Activated CD8-positive, alpha-beta memory T cell treated with anti-CD3 and anti-CD28 coated beads, Interleukin-2, amount 10 ng/mL, durations not matched to agents 7 days and 5 days (primary cell): Measurements from ENCODE around the gene RCE1. TPM values are rescaled to one million over a fixed set of nuclear protein-coding genes. Genes with fewer than 3 reads are reported as not detected.
A peak's percentile ranks its signal among the peaks of the same experiment; 100 is the strongest.

ENCODE experiments used
- ATAC-seq: fragments of 150-1000 bp; cut with Tn5 transposase; one replicate; pipeline ENCODE4 v1.10.0; 2021; ENCODE audit warnings: moderate library complexity
- CTCF ChIA-PET: fragments of 350-600 bp; sonication (Branson Sonifier 250); formaldehyde crosslinking; loops from one replicate; lab custom pipeline; 2021; ENCODE audit warnings: antibody characterized with exemption; lab: Charles Lee
- DNase-seq: peaks from one replicate; pipeline ENCODE4 v3.0.0-alpha.2; 2020
- H3K27ac Mint-ChIP-seq: one replicate; pipeline ENCODE4 v1.8.0; 2021; ENCODE audit warnings: mild to moderate bottlenecking, mixed read lengths
- H3K27me3 Mint-ChIP-seq: one replicate; pipeline ENCODE4 v1.8.0; 2021; ENCODE audit warnings: mixed read lengths
- H3K36me3 Mint-ChIP-seq: one replicate; pipeline ENCODE4 v1.8.0; 2021; ENCODE audit warnings: mild to moderate bottlenecking, mixed read lengths
- H3K4me1 Mint-ChIP-seq: one replicate; pipeline ENCODE4 v1.8.0; 2021; ENCODE audit warnings: mixed read lengths
- H3K4me3 Mint-ChIP-seq: one replicate; pipeline ENCODE4 v1.8.0; 2021; ENCODE audit warnings: mild to moderate bottlenecking, moderate library complexity, mixed read lengths
- H3K9me3 Mint-ChIP-seq: one replicate; pipeline ENCODE4 v1.8.0; 2022; ENCODE audit warnings: low read depth, mixed read lengths
- total RNA-seq, 2 experiments: library from RNA; stranded (reverse); gene quantifications; one replicate each; pipeline ENCODE4 v1.2.3, GENCODE V29; 2021

Gene RCE1
- total RNA-seq, 2 experiments from 2014 or later = 24.1 to 25.7 TPM

GRCh38 chr11:66848671-66849500 is 5.6 kb downstream of the RCE1 start:
- ATAC-seq (no peak), DNase-seq (peak; percentile 32)
- no peaks in the 10 kb centered on the region for H3K27me3 Mint-ChIP-seq
- H3K4me1 Mint-ChIP-seq = peaks cover 24% of the 10 kb centered on the region
- H3K27ac Mint-ChIP-seq = no peak overlapping the region
- no peaks in the 10 kb centered on the region for H3K36me3 Mint-ChIP-seq
- no peaks in the 10 kb centered on the region for H3K9me3 Mint-ChIP-seq
- CTCF ChIA-PET = no interaction called here
- H3K4me3 Mint-ChIP-seq = no peak overlapping the region

- no peak overlapping the region for H3K4me3 Mint-ChIP-seq
- no peak for DNase-seq
- CTCF ChIA-PET = no interaction called here
Measured at GRCh38 chr11:66849501-66850234, 6.4 kb downstream of the RCE1 start.

GRCh38 chr11:66850235-66850587 is 7.0 kb downstream of the RCE1 start:
- H3K9me3 Mint-ChIP-seq = no peaks in the 10 kb centered on the region
- H3K27me3 Mint-ChIP-seq = no peaks in the 10 kb centered on the region
- no peak overlapping the region for H3K27ac Mint-ChIP-seq
- H3K4me3 Mint-ChIP-seq = no peak overlapping the region
- H3K36me3 Mint-ChIP-seq = no peaks in the 10 kb centered on the region
- ATAC-seq = no peak
- CTCF ChIA-PET = no interaction called here
- no peak for DNase-seq
- peaks cover 11% of the 10 kb centered on the region for H3K4me1 Mint-ChIP-seq

More at GRCh38 chr11:66849501-66850234, 6.4 kb downstream of the RCE1 start:
- Mint-ChIP-seq H3K27ac (no peak overlapping the region), H3K36me3 (no peaks in the 10 kb centered on the region), H3K9me3 (no peaks in the 10 kb centered on the region), H3K4me1 (peaks cover 16% of the 10 kb centered on the region), H3K27me3 (no peaks in the 10 kb centered on the region)
- no peak for ATAC-seq

GRCh38 chr11:66850588-66851238 is 7.5 kb downstream of the RCE1 start:
- H3K9me3 Mint-ChIP-seq = no peaks in the 10 kb centered on the region
- no peaks in the 10 kb centered on the region for H3K36me3 Mint-ChIP-seq
- CTCF ChIA-PET = no interaction called here
- H3K27me3 Mint-ChIP-seq = no peaks in the 10 kb centered on the region
- peaks cover 11% of the 10 kb centered on the region for H3K4me1 Mint-ChIP-seq
- DNase-seq (no peak), ATAC-seq (no peak)
- H3K4me3 Mint-ChIP-seq = no peak overlapping the region
- no peak overlapping the region for H3K27ac Mint-ChIP-seq

GRCh38 chr11:66851239-66851596 is 8.0 kb downstream of the RCE1 start:
- Mint-ChIP-seq H3K36me3 (no peaks in the 10 kb centered on the region), H3K9me3 (no peaks in the 10 kb centered on the region), H3K4me1 (peaks cover 13% of the 10 kb centered on the region), H3K27me3 (no peaks in the 10 kb centered on the region), H3K27ac (no peak overlapping the region), H3K4me3 (no peak overlapping the region)
- CTCF ChIA-PET = interaction anchor here (1.5 to 1.6 kb wide), 2 partner anchors 8 to 174 kb away, joined by 4 to 12 read pairs; partner anchors contain the start of genes RBM4B and RCE1
- ATAC-seq (no peak), DNase-seq (no peak)

- Mint-ChIP-seq H3K4me1 (peaks cover 13% of the 10 kb centered on the region), H3K36me3 (no peaks in the 10 kb centered on the region), H3K27me3 (no peaks in the 10 kb centered on the region), H3K4me3 (no peak overlapping the region), H3K27ac (no peak overlapping the region), H3K9me3 (no peaks in the 10 kb centered on the region)
- CTCF ChIA-PET = interaction anchor here (1.0 to 1.6 kb wide), 3 partner anchors 9 to 174 kb away, joined by 3 to 12 read pairs (median 4); partner anchors contain the start of genes RBM4B and RCE1
- no peak for ATAC-seq
- DNase-seq = no peak
Measured at GRCh38 chr11:66851698-66852465, 8.6 kb downstream of the RCE1 start.

- CTCF ChIA-PET = interaction anchor here (1.0 to 1.6 kb wide), 3 partner anchors 9 to 175 kb away, joined by 3 to 12 read pairs (median 4); partner anchors contain the start of genes RBM4B and RCE1
- ATAC-seq = no peak
- H3K4me1 Mint-ChIP-seq = peaks cover 13% of the 10 kb centered on the region
- H3K27me3 Mint-ChIP-seq = no peaks in the 10 kb centered on the region
- H3K9me3 Mint-ChIP-seq = no peaks in the 10 kb centered on the region
- DNase-seq = no peak
- H3K4me3 Mint-ChIP-seq = no peak overlapping the region
- H3K27ac Mint-ChIP-seq = no peak overlapping the region
- no peaks in the 10 kb centered on the region for H3K36me3 Mint-ChIP-seq
Measured at GRCh38 chr11:66852466-66853241, 9.4 kb downstream of the RCE1 start.

- CTCF ChIA-PET = interaction anchor here (2.9 kb wide), 1 partner anchor 8 kb away, joined by 9 read pairs; no protein-coding TSS in a partner anchor
- Mint-ChIP-seq H3K4me3 (no peak overlapping the region), H3K27me3 (no peaks in the 10 kb centered on the region), H3K9me3 (no peaks in the 10 kb centered on the region), H3K4me1 (peaks cover 16% of the 10 kb centered on the region), H3K27ac (no peak overlapping the region), H3K36me3 (no peaks in the 10 kb centered on the region)
- no peak for DNase-seq
- no peak for ATAC-seq
Measured at GRCh38 chr11:66853242-66854229, 10.3 kb downstream of the RCE1 start.

- H3K27ac Mint-ChIP-seq = peak overlapping the region; percentile 13
Measured at GRCh38 chr11:66854231-66854661, 11.0 kb downstream of the RCE1 start.

GRCh38 chr11:66854729-66855211 is 11.5 kb downstream of the RCE1 start:
- Mint-ChIP-seq H3K27ac (peak overlapping the region; percentile 61), H3K4me3 (no peak overlapping the region), H3K4me1 (peaks cover 18% of the 10 kb centered on the region), H3K9me3 (no peaks in the 10 kb centered on the region), H3K36me3 (no peaks in the 10 kb centered on the region), H3K27me3 (no peaks in the 10 kb centered on the region)
- DNase-seq = no peak
- ATAC-seq = no peak
- CTCF ChIA-PET = interaction anchor here (0.8 to 2.9 kb wide), 4 partner anchors 9 to 104 kb away, joined by 3 to 9 read pairs (median 6); partner anchors contain the start of gene RCE1

More at GRCh38 chr11:66854231-66854661, 11.0 kb downstream of the RCE1 start:
- Mint-ChIP-seq H3K9me3 (no peaks in the 10 kb centered on the region), H3K27me3 (no peaks in the 10 kb centered on the region), H3K4me1 (peaks cover 18% of the 10 kb centered on the region), H3K36me3 (no peaks in the 10 kb centered on the region), H3K4me3 (no peak overlapping the region)
- DNase-seq (no peak), ATAC-seq (no peak)
- CTCF ChIA-PET = interaction anchor here (0.8 to 2.9 kb wide), 2 partner anchors 9 to 72 kb away, joined by 3 to 9 read pairs; no protein-coding TSS in a partner anchor
